HL-60/S4 (cell line): ENCODE measurements around the gene MRPL10.

Experiments used
- in situ Hi-C: fragments of 300-500 bp; cut with MboI; formaldehyde crosslinking; loops from 2 replicates; pipeline ENCODE4 v1.14.3; 2022; ENCODE audit warnings: low sequenced_read_pairs

Gene MRPL10

DNA sequence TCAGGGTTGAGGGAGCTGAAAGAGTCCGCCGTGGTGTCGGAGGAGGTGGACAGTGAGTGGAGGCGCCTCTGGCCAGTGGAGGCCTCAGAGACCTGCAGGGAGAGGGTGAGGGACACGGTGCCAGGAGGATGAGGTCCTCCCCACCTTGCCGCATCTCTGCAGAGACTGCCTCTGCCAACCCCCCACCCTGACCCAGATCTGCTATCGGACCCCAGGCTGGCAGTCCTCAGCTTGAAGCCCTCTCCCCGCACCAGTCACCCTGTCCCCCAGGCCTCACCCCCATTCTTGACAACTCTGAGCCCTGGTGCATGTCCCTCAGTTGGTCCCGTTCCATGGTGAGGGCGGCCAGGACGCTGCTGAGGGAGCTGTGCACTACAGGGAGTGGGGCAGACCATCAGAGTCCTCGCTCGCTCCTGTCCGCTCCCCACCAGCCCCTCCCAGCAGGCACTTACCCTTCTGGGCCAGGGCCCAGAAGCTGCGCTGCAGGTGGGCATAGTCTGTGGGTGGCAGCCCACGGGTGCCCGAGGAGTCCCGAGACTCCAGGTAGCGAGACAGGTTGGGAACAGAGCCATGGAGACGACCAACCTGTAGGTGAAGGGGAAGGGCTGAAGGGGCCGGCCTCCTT is 15.1 kb downstream of the MRPL10 start:
- in situ Hi-C loops, result no loop called here

DNA sequence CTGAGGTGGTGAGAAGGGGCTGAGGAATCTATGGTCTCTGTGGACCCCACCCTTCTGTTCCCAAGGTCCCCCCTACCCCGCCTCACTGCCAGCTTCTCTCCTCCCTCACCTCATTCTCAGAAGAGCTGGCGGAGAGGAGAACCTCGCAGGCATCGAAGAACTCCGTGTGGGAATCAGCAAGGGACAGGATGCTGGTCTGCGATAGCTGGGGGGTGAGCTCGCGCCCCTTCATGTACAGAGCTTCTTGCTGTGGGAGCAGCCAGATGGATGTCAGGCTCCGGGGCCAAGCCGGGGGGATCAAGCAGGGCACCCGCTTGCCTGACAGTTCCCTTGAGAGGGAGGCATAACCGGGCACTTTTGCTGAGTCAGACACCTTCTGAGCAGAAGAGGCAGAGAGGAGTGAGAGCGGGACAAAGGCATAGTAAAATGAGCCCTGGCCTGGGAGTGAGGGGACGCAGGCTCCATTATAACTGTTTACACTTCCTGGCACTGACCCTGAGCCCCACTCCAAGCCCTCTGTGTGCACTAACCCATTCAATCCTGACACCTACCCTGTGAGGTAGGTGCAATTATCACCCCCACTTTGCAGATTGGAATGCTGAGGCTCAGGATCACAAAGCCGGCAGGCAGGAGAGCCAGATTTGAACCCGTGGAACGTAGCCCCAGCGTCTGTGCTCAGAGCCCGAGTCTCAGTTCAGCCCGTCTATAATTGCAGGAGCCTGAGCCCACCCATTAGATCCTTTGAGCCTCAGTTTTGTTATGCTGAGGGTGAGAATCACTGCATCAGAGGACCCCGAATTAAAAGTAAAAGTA is 16.0 kb downstream of the MRPL10 start:
- in situ Hi-C loops, result no loop called here

- in situ Hi-C loops, result no loop called here
Observed at GRCh38 chr17:47813512-47814031, 17.8 kb downstream of the MRPL10 start.

DNA sequence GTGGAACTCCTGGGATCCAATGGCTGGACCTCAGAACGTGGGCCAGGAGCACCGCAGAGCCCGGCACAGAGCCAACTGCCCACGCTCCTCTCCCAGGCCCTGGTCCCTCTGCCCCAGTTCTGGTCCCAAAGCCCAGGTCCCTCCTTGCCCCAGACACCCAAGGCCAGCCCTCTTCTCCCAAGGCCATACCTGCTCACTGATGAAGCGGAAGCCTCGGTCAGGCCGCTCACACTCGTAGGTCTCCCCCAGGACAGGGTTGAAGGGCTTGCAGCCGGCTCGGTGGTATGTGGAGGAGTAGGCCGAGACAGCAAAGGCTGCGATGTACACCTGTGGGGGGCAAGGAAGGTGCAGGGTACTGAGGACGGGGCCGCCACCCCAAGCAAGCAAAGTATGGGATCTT is 18.3 kb downstream of the MRPL10 start:
- in situ Hi-C loops, result no loop called here

DNA sequence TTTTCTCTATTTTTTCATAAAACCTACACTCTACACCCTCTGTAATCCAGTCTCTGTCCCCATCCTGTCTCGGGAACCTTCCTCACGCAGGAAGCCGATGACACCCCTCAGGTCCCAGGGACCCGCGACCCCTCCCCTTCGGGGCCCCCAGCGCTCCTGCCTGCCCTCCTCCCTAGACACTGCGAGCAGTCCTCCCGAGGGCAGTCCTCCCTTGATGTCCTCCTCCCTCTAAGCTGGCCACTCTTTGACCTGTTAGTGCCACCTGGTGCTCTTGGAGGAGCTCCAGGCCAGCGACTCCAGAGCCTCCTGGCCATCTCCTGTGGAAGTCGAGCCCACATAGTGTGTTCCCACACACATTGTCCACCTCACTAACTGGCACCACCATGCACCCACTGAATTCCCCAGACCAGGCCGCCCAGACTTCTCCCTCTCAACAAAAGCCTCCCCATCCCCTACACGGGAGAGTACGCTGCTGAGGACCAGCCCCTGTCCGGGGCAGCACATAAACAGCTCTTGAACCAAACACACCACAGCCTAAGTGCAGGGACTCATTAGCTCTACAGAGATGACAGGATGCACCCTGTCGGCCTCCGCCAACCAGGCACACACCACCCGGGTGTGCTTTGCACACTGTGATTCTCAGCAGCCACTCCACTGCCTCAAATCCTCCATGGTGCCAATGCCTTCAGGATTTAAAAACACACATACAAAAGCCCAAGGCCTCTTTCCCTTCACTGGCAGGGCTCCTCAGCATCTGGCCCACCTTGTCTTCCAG is 19.0 kb downstream of the MRPL10 start:
- in situ Hi-C loops, result no loop called here

DNA sequence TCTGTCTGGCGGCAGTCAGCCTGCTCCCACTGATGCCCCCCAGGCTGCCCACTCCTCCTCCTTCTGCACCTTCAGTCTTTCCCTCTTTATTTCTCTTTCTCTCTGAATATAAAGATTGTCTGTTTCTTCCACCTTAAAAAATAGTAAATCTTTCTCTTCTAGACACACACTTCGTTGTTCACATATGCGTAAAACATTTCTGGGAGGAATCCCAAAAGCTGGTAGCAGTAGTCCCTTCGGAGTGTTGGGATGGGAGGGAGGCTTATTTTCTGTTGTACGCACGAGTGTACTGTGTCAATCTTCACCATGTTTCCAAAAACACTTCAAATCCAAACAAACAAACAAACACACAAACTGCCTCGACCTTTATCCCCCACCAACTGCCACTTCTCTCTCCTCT is 19.6 kb downstream of the MRPL10 start:
- in situ Hi-C loops, result no loop called here

GRCh38 chr17:47810901-47811635 is 20.3 kb downstream of the MRPL10 start:
- in situ Hi-C loops, result no loop called here

DNA sequence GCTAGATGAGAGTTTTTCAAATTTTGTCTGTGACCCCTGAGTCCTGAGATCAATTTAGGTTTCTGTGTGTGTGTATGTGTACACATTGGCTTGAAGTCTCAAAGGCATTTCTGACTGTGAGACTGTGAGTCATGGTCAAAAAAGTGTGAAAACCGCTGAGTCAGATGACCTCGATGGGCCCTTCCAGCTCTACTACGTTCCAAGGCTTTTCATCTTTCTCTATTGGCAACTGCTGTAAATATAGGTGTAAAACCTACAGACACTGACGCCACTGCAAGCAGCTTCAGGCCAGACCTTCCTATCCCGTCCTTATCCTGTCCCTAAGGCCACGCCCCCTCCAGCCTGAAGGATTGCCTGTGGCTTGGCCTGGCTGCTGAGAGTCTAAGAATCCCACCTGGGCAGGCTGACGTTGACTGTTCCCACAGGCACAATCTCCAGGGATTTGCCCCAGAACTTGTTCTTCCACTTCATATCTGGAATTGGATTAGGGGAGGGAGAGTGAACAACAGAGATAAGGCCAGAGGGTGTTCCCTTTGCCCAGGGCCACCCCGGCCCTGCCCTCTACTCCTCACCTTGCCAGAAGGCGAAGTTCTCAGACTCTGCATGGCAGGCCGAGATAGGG is 21.0 kb downstream of the MRPL10 start:
- in situ Hi-C loops, result no loop called here

- in situ Hi-C loops, result no loop called here
Observed at GRCh38 chr17:47808830-47809480, 22.4 kb downstream of the MRPL10 start.

DNA sequence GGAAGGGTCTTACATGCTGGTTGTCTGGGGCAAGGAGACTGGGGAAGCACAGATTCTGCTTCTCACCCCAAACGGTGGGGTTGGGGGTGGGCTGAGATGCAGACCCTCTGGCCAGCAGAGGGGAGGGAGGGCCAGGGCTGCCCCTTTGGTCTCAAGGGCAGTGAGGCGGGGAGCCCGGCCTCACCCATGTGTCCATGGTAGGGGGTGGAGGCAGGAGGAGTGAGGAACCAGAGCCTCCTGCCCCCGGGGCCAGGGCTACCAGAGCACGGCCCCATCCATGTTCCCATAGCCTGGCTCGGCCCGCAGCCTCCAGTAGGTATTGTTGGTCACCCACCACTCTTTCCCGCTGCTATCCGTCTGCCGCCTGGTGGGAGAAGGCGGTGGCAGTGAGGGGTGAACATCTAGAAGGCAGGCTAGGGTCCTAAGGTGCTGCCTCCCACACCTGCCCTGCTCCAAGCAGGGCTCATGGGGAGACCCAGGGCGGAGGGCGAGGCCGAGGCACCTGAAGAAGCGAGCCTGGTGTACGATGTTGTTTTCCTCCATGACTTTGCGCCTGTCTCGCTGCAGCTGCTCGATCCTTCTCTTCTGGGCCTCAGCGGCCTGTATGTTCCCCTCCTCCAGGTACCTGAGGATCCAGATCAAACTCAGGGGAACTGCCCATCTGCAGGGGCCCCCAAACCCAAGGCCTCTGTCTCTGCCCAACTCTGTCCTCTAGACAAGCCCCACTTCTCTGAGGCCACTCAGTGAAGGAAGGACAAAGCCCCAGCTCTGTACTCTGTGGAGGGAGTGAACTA is 23.1 kb downstream of the MRPL10 start:
- in situ Hi-C loops, result no loop called here

DNA sequence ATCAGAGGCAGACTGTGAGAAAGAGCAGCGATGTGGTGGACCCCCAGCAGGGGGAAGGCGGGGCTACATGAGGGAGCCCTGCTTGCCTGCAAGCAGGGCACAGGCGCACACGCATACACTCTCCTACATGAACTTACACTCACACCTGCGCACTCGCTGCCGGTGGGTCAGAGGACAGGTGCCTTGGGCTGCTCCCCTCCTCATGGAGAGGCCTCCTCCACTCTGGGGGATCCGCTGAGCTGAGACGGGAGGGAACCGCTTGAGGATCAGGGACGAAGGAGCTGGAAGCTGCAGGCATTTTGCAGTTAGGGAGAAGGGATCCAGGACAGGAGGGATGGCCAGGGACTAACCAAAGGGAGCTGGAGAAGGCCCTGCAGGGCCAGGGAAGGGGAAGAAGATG is 23.9 kb downstream of the MRPL10 start:
- in situ Hi-C loops, result no loop called here

DNA sequence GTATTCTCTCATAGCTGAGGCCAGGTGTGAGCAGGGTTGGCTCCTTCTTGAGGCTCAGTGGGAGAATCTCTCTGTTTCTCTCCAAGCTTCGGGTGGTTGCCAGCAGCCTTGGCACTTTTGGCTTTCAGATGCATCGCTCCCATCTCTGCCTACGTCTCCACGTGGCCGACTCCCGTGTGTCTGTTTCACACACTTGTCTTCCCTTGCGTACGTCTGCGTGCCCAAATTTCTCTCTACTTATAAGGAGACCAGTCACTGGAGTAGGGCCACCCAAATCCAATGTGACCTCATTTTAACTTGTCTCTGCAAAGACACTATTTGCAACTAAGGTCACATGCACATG is 24.5 kb downstream of the MRPL10 start:
- in situ Hi-C loops, result no loop called here

- in situ Hi-C loops, result no loop called here
Observed at GRCh38 chr17:47806026-47806912, 25.1 kb downstream of the MRPL10 start.

DNA sequence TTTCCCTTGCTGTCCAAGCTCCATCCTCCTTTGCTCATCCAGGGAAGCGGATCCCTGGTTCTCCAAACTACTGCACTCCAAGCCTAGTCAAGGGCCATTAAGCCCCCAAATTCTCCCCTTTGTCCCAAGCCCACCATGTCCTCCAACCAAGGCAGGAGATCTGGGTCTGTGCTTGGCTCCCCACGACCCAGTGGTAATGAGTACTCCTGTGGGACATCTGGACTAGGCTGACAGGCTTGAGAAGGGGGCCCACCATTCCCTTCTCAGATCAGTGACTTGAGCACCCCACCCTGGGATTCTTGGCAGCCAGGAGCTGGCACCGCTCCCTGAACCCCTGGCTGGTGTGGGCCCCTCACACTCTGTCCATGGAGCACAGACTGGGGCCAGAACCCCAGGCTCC is 26.9 kb downstream of the MRPL10 start:
- in situ Hi-C loops, result no loop called here

GRCh38 chr17:47803751-47804150 is 27.6 kb downstream of the MRPL10 start:
- in situ Hi-C loops, result no loop called here

DNA sequence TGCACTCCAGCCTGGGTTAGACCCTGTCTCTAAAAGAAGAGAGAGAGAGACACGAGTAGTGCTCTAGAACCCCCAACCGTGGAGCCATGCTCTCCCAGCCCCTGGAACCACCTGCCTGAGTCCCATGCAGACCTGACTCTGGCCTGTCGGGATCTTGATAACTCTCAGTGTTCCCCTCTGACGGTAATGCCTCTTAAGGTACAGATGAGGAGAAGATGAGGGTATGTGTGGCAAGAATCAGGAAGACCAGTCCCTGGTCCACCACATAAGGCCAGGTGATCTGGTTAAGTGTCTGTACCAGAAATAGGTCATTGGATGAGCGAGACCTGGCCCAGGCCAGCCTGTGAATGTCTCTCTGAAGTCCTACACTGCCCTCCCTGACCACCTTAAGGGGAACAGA is 28.1 kb downstream of the MRPL10 start:
- in situ Hi-C loops, result no loop called here

DNA sequence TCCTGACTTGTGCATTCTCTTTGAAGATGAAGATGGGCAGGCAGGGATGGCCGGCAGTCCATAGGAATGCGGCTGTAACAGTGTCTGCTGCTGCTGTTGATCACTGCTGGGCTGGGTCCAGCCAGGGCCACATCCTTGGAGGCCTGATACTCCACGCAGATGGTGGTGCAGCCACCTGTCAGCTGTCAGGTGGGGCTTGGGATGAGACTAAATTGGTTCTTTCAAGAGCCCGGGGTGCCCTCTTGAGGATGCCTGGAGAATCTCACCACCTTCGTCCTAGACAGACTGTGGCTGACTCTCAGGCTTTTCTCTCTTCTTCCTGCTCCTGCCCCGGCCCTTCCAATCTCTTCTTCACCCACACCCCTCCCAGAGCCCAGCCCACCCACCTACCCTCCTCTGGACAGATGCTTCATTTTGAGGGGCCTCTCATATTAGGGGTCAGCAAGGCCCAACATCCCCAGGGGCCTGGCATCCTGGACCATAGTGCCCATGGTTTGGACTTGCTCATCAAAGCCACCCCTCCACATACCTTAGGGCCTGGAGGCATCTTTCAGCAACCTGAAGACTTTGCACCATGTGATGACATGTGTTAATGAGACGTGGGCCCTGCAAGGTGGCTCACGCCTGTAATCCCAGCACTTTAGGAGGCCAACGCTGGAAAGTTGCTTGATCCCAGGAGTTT is 28.9 kb downstream of the MRPL10 start:
- in situ Hi-C loops, result no loop called here

DNA sequence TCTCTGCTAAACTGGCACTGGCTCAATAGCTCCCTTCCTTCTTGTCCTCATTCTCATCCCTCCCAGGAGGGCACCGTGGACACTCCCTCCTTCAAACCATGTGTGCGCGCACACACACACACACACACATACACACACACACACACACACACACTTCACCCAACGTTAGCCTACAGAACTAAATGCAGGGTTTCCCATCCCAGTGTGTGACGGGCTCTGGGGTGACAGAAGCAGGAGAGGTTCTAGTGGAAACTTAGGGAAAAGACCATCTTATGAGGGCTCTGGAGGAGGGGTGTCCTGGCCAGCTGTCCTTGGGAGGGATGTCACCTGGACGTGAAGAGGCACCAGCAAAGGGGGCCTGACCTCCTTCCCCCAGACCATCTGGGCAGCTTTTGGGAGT is 29.4 kb downstream of the MRPL10 start:
- in situ Hi-C loops, result no loop called here
